ENCODE data around the gene SGK1.
"Not testable (repeated sequence)": the region's sequence is repeated elsewhere in the genome, so short reads cannot be mapped to it uniquely, and the experiment has no call there.

The SGK1 gene

DNA sequence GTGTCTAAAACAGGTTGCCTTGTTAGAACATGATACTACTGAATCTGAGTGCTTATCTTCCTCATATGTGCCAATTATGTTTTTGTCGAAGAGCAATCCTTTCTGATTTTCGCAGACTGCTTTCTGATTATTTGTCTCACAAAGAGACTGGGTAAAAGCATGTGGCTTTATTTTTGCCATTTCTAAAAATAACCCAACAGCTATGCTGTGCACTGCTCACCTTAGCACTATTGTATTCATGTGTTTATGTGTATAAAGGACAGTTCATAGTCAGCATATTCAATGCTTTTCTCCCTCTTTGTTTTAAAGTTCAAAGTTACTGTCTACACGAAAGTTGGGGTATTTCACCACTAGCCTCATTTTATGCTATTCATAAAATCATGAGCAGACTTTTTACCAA is 127.0 kb downstream of the SGK1 start:
- DNase-seq (ENCODE audit: low read depth in 2 of 2) = no peak

- no peak for DNase-seq (ENCODE audit: low read depth in 2 of 2)
Measured at GRCh38 chr6:134187751-134188150, 130.2 kb downstream of the SGK1 start.

- DNase-seq (ENCODE audit: low read depth in 2 of 2) = no peak
Measured at GRCh38 chr6:134187154-134187553, 130.8 kb downstream of the SGK1 start.

GRCh38 chr6:134186355-134186754 is 131.6 kb downstream of the SGK1 start:
- DNase-seq (ENCODE audit: low read depth in 2 of 2) = no peak

DNA sequence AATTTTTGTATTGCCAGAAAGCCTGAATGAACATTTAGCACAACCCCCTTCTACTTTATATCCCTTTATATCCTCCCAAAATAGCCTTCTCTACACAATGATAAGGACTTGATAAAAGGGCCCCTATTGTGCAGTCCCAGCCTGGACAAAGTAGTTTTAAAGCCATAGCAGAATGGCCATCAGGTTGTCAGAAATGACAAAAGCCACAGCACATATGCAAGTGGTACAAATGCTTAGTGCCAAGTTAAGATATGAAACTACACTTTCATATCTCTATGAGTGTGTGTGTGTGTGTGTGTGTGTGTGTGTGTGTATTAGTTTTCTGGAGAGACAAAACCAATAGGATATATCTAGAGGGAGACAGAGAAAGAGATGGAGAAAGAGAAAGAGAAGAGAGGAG is 132.6 kb downstream of the SGK1 start:
- no peak for DNase-seq (ENCODE audit: low read depth in 2 of 2)

- DNase-seq (ENCODE audit: low read depth in 2 of 2) = no peak
Measured at GRCh38 chr6:134183844-134184243, 134.1 kb downstream of the SGK1 start.

GRCh38 chr6:134182528-134182927 is 135.4 kb downstream of the SGK1 start:
- no peak for DNase-seq (ENCODE audit: low read depth in 2 of 2)

DNA sequence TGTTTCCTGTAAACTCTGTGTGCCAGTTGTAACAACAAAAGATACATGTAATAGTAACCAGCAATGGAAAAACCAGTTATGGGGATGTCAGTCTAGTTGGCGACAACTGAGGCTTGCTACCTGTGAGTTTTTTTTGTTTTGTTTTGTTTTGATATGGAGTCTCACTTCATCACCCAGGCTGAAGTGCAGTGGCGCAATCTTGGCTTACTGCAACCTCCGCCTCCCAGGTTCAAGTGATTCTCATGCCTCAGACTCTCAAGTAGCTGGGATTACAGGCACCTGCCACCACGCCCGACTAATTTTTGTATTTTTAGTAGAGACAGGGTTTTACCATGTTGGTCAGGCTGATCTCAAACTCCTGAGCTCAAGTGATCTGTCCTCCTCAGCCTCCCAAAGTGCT is 136.2 kb downstream of the SGK1 start:
- not testable (repeated sequence) for DNase-seq (ENCODE audit: low read depth in 2 of 2)

DNA sequence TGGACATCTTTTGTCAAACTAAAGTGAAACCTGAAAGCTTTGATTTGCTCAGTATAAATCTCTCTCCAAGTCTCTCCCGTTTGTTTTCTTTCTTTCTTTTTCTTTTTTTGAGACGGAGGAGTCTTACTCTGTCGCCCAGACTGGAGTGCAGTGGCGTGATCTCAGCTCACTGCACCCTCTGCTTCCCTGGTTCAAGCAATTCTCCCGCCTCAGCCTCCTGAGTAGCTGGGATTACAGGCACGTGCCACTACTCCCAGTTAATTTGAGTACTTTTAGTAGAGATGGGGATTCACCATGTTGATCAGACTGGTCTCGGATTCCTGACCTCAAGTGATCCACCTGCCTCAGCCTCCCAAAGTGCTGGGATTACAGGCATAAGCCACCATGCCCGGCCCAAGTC is 136.7 kb downstream of the SGK1 start:
- DNase-seq (ENCODE audit: low read depth in 2 of 2) = not testable (repeated sequence)

- DNase-seq (ENCODE audit: low read depth in 2 of 2) = not testable (repeated sequence)
Measured at GRCh38 chr6:134180540-134180939, 137.4 kb downstream of the SGK1 start.

DNA sequence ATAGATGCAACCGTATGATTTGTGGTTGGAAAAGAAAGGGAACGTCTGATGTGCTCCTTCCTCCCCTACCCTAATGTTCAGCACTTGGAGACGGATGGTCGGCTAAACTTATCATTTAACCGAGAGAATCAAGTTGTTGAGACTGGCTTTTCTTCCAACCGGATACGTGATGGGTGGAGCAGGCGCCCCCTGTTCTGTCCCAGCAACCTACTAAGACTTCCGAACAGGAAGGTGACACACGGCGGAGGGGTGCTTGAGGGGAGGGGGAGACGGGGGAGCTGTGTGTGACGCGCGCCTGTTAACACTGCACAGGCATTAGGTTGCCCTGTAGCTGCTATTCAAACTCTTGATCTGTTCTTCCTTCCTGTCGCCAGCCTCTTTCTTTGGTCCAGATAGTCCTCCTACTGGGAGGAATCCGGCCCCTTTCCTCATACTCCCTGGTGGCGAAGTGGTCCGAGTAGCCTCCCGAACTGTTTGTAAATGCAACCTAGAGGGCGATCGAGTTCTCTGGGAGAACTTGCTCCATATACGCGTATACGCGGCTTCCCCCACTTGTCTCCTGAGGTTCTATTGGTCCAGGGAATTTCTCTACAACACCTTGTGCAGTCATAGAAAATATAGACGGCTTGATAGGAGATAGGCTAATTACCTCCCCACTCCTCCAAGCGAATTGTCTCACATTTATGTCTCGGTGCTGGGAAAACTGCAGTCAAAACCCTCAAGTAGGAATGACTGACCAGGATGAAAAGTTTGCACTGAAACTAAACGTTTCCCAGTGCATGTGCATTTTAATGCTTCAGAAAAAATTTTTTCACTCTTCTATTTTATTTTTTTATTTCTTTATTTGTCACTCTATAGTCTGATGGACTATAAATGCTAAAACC is 139.5 kb downstream of the SGK1 start:
- DNase-seq (ENCODE audit: low read depth in 2 of 2) = peak; percentile 52 to 57

- DNase-seq (ENCODE audit: low read depth in 2 of 2) = no peak
Measured at GRCh38 chr6:134177753-134178160, 140.2 kb downstream of the SGK1 start.

DNA sequence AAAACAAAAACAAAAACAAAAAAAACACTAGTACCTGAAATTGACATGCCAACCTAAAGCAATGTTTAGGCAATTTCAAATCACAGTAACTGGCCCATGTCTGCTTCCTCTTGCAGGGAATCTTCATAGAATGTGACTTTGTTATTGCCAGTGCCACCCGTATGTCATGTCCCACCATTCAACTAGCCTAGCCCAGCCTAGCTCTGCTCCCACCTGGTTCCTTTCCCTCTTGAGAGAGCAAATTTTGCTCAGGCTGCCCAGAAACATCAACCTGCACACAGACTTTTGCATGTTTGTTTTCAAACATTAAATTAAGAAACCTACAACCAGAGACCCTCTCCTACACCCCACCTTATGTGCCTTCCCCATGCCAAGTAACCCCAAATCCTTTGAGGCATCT is 140.7 kb downstream of the SGK1 start:
- no peak for DNase-seq (ENCODE audit: low read depth in 2 of 2)

GRCh38 chr6:134176264-134176975 is 141.5 kb downstream of the SGK1 start:
- DNase-seq (ENCODE audit: low read depth in 2 of 2) = peak in 1 of 2 donors; percentile 10

DNA sequence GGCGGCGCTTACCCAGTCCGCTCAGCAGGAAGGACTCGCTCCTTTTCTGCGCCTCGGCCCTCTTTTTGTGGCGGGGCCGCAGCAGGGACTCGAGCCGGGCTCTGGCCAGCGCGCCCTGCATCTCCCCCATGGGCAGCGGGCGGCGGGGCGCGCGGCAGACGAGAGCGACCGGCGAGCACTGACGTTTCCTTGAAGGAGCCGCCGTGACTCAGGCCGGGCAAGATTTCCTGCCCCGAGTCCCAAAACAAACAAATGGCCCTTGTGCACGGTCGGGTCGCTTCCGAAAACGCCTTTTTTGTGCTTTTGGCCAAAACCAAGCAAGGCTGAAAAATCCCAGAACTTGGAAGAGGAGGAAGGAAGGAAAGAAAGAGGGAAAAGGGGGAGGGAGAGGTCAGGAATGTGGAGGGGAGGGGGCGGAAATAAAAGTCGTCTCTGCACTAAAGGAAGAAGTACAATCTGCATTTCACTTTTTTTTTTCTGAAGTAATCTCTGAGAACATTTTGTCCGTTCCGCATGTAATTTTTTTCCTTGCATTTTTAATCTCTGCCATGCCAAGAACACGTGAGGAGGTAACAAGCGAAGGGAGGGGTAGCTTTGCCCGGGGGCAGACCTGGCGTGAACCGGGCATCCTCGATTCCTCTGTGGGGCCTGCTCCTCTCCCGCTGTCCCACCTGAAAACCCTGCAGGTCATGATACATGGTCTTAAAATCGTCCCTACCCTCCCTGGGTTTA is 142.2 kb downstream of the SGK1 start:
- DNase-seq (ENCODE audit: low read depth in 2 of 2) = peak; percentile 31 to 37

DNA sequence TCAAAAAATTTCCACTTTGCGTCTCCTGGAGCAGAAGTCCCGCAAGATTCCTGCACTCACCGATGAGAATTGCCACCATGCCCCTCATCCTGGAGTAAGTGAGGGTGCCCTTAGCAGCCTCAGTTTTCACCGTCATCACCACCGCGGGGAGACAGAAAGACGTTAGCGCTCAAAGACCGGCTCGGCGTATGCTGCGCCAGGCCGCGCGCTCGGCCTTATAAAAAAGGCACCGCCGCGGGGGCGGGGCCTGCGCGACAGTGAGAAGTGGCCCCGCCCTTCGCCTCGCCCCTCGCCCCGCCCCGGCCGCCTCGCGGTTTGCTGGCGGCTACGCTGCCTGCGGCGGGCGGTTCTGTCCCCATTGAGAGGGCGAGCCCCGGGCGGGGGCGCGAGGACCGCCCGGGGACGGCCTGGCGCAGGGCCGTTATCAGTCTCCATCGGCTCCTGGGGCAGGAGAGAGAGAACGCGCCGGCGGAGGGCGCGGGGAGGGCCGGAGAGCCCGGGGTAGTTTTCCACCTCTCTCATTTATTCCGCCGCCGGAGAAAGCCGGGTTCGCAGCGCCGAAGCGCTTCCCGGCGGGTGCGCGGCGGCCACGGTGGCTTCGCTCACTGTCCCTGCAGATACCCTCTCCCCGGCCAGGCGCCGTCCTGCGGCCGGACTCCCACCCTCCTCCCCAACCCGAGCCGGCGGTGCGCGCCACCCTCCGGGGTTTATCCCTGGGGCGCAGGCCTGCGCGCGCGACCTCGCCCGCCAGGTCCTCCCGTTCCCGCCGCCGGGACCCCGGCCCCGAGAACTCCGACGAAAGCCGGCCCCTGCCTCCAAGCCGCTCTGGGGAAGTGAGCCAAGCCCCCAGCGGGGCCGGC is 143.0 kb downstream of the SGK1 start:
- peak; percentile 90 to 91 for DNase-seq (ENCODE audit: low read depth in 2 of 2)

DNA sequence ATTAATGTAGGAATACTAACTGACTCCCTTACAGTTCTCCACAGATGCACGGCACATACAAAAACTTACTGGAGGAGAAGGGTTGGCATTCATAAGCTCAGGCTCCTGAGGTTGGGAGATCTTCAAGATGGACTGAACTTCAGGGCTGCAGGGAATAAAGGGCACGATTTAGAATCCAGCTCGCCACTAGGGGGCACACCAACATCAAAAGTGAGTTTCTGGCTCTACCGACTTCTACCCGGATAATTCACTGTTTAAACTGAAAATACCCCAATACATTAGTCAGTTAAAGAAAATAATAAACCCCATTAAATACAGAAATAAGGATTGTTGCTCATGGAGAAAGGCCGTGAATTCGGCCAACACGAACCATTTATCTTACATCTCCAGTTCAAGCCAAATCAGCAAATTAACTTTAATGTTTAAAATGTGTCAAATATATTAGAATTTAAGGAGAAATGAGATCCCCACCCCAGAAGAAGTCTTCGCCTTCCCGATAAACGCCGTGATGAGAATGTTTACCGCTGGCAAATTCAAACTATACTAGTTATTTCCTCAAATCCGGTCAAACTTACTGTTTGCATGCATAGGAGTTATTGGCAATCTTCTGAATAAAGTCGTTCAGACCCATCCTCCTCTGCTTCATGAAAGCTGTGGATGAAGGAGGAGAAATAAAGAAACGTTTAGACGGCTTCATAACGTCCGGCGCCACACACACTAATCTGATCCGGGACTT is 143.8 kb downstream of the SGK1 start:
- DNase-seq (ENCODE audit: low read depth in 2 of 2) = peak; percentile 71 to 85

DNA sequence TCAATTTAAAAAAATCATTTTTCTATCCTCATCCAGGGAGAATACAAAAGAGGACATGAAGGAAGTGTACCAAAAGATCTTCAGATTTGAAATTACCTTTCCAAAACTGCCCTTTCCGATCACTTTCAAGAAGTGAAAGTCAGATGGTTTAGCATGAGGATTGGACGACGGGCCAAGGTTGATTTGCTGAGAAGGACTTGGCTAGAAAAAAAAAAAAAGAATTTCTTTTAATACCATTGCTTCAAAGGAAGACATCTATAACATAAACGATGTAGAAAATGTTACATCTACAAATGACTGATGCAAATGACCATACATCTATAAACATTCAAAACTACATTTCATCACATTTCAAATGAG is 144.6 kb downstream of the SGK1 start:
- no peak for DNase-seq (ENCODE audit: low read depth in 2 of 2)

DNA sequence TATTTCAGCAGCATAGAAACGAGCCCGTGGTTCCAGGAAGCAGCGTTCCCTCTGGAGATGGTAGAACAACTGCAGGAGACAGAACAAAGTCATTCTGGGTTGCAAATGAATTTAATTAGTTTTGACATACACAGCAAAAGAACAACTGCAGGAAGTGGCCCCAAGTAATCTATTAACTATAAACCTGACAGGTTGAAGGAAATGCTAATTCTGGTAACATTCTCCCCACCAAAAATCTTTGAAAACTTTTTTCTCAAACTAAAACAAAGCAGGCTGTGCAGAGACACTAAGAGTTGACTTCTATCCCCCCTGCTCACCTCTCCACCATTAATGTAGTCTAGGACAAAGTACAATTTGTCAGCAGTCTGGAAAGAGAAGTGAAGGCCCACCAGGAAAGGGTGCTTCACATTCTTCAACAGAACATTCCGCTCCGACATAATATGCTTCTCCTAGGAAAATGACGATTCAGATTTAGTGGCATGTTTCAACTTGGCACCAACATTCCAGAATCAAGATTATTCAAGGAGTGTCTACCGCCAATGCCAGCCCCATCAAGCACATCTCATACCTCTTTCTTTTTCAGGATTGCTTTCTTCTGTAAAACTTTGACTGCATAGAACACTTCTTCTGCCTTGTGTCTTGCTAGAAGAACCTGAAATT is 145.1 kb downstream of the SGK1 start:
- DNase-seq (ENCODE audit: low read depth in 2 of 2) = no peak

DNA sequence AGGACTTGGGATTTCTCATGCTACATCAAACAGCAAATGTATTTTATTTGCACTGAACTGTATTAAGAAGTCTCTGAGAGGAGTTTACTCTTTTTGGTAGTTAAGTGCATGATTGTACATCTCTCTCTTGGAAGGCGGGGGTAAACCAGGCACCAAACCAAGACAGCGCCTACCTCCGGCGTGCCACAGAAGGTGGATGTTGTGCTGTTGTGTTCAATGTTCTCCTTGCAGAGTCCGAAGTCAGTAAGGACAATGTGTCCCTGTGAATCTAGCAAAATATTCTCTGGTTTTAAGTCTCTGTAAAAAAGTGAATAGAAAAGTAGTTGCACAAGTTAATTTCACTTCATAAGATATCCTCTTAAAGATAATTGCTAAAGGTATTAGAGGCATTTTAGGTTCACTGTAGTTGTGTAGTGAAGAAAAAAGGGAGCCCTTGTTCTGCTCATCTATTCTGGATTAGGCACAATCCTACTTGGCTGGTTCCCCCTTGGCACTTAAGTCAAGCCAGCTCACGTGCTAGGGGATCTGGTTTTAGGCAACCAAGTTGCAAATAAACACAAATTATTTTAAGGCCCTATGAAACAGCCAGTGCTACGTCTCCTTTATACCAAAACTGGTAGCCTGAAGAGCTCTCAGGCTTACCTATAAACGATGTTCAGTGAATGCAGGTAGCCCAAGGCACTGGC is 145.7 kb downstream of the SGK1 start:
- DNase-seq (ENCODE audit: low read depth in 2 of 2) = no peak
